Natural killer cell (primary cell): Measurements from ENCODE around the gene EP400. TPM values are rescaled to one million over a fixed set of nuclear protein-coding genes. Genes with fewer than 3 reads are reported as not detected.

Experiments
- ATAC-seq, 3 donors: fragments of 150-1000 bp in 2 of 3; fragments of 200-7000 bp in 1 of 3; cut with Tn5 transposase; 1 replicate in 1 of 3; 2 replicates in 2 of 3; pipeline ENCODE4 v1.10.0; 2021; ENCODE audit warnings: mild to moderate bottlenecking in 2 of 3, moderate library complexity in 2 of 3
- DNase-seq, 2 donors: peaks; one replicate each; pipeline versions ENCODE4 v3.0.0 to v3.0.0-alpha.2; 2013 to 2021; ENCODE audit warnings: mixed read lengths in 1 of 2
- H3K27ac ChIP-seq: one replicate; pipeline ENCODE4 v1.5.1; 2013; ENCODE audit warnings: mild to moderate bottlenecking, low read length
- H3K27me3 ChIP-seq: one replicate; pipeline ENCODE4 v1.6.1; 2013; ENCODE audit warnings: low read length; ENCODE audit not compliant: control insufficient read depth, insufficient read depth
- H3K36me3 ChIP-seq: one replicate; pipeline ENCODE4 v1.6.1; 2013; ENCODE audit warnings: low read length; ENCODE audit not compliant: control insufficient read depth, insufficient read depth
- H3K4me1 ChIP-seq: one replicate; pipeline ENCODE4 v1.6.1; 2013; ENCODE audit warnings: low read length; ENCODE audit not compliant: control insufficient read depth, insufficient read depth
- H3K4me3 ChIP-seq: one replicate; pipeline ENCODE4 v1.5.1; 2013; ENCODE audit warnings: low read length
- H3K9me3 ChIP-seq: one replicate; pipeline ENCODE4 v1.6.1; 2013; ENCODE audit warnings: low read length; ENCODE audit not compliant: control insufficient read depth, insufficient read depth
- H3K27ac Mint-ChIP-seq, 2 donors: one replicate each; pipeline ENCODE4 v1.8.0; 2022; ENCODE audit warnings: mild to moderate bottlenecking in 2 of 2, mixed read lengths in 2 of 2, moderate library complexity in 1 of 2
- H3K27me3 Mint-ChIP-seq, 2 donors: one replicate each; pipeline ENCODE4 v1.8.0; 2022; ENCODE audit warnings: low read depth in 2 of 2, mixed read lengths in 2 of 2
- H3K36me3 Mint-ChIP-seq: one replicate; pipeline ENCODE4 v1.8.0; 2022; ENCODE audit warnings: mixed read lengths
- H3K4me1 Mint-ChIP-seq, 2 donors: one replicate each; pipeline ENCODE4 v1.8.0; 2022; ENCODE audit warnings: mixed read lengths in 2 of 2
- H3K4me3 Mint-ChIP-seq: one replicate; pipeline ENCODE4 v1.8.0; 2022; ENCODE audit warnings: mild to moderate bottlenecking, moderate library complexity, mixed read lengths
- H3K9me3 Mint-ChIP-seq, 2 donors: one replicate each; pipeline ENCODE4 v1.8.0; 2022; ENCODE audit warnings: mixed read lengths in 2 of 2
- CTCF ChIP-seq: fragments of 200-600 bp; IDR thresholded peaks from one replicate; pipeline ENCODE4 v1.8.0; 2022; ENCODE audit warnings: antibody characterized with exemption
- WGBS: methylation state at CpG from one replicate; pipeline ENCODE4 v1.1.7; 2013; ENCODE audit warnings: missing lambda C conversion rate; ENCODE audit not compliant: insufficient coverage; 5-methylcytosine and 5-hydroxymethylcytosine counted together
- intact Hi-C: fragments of 100-400 bp; cut with micrococcal nuclease; formaldehyde crosslinking; loops from one replicate; pipeline ENCODE4 v1.14.2; 2022
- total RNA-seq, 4 donors: library from RNA; stranded (reverse); fragments of 120-200 nt in 1 of 4; gene quantifications; one replicate each; pipeline versions ENCODE4 v1.2.3 to v1.2.4, GENCODE V29; 2013 to 2022

Gene EP400
- total RNA-seq, 3 donors from 2014 or later (not counting 1 experiment from before 2014, with no cell fraction given): 62.8 to 81.1 (median 80.1) TPM

- H3K4me3 ChIP-seq: no peak overlapping the region
- H3K9me3 Mint-ChIP-seq: no peaks in the 10 kb centered on the region
- H3K4me3 Mint-ChIP-seq: no peak overlapping the region
- H3K4me1 ChIP-seq: no peaks in the 10 kb centered on the region
- no peak overlapping the region for H3K27ac ChIP-seq
- H3K27me3 ChIP-seq: no peaks in the 10 kb centered on the region
- no peaks in the 10 kb centered on the region for H3K9me3 ChIP-seq
- no peaks in the 10 kb centered on the region for H3K4me1 Mint-ChIP-seq
- H3K27ac Mint-ChIP-seq: no peak overlapping the region
- peaks cover 45% of the 10 kb centered on the region for H3K36me3 ChIP-seq
- WGBS: 99% methylated on average over 17 of the region's 20 CpGs
- no peaks in the 10 kb centered on the region for H3K36me3 Mint-ChIP-seq
- intact Hi-C loops: no loop called here
- DNase-seq (no peak), ATAC-seq (no peak)
- H3K27me3 Mint-ChIP-seq: no peaks in the 10 kb centered on the region
- no peak for TF ChIP-seq CTCF
Measured at GRCh38 chr12:131915000-131915689, 34.6 kb upstream of the EP400 start.

DNA sequence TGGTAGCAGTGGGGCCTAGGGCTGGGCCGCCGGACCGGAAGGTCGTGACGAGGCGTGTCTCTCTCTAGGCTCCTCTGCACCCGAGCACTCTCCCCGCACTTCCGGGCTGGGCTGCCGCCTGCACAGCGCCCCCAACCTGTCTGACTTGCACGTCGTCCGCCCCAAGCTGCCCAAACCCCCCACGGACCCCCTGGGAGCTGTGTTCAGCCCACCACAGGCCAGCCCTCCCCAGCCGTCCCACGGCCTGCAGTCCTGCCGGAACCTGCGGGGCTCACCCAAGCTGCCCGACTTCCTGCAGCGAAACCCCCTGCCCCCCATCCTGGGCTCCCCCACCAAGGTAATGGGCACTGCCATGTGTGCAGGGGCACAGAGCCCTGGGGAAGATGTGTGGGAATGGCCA lies 33.9 kb upstream of the EP400 start:
- Mint-ChIP-seq H3K4me3 (no peak overlapping the region), H3K27ac (no peak overlapping the region)
- 94% methylated on average over 20 of the region's 21 CpGs for WGBS

GRCh38 chr12:131916306-131917138 lies 33.2 kb upstream of the EP400 start:
- no peaks in the 10 kb centered on the region for H3K9me3 ChIP-seq
- TF ChIP-seq CTCF: no peak
- intact Hi-C loops: no loop called here
- no peak for ATAC-seq
- H3K4me3 ChIP-seq: no peak overlapping the region
- no peaks in the 10 kb centered on the region for H3K27me3 Mint-ChIP-seq
- H3K4me3 Mint-ChIP-seq: no peak overlapping the region
- H3K9me3 Mint-ChIP-seq: no peaks in the 10 kb centered on the region
- H3K27ac Mint-ChIP-seq: no peak overlapping the region
- peaks cover 34% of the 10 kb centered on the region for H3K36me3 ChIP-seq
- no peaks in the 10 kb centered on the region for H3K4me1 ChIP-seq
- DNase-seq: no peak
- no peaks in the 10 kb centered on the region for H3K4me1 Mint-ChIP-seq
- H3K27ac ChIP-seq: no peak overlapping the region
- no peaks in the 10 kb centered on the region for H3K36me3 Mint-ChIP-seq
- H3K27me3 ChIP-seq: no peaks in the 10 kb centered on the region
- 95% methylated on average over 36 of the region's 36 CpGs for whole genome bisulfite sequencing

More for the DNA sequence above, 33.9 kb upstream of the EP400 start:
- Mint-ChIP-seq H3K27me3 (no peaks in the 10 kb centered on the region), H3K36me3 (no peaks in the 10 kb centered on the region), H3K9me3 (no peaks in the 10 kb centered on the region), H3K4me1 (no peaks in the 10 kb centered on the region)
- Histone ChIP-seq H3K27me3 (no peaks in the 10 kb centered on the region), H3K9me3 (no peaks in the 10 kb centered on the region), H3K4me1 (no peaks in the 10 kb centered on the region), H3K4me3 (no peak overlapping the region), H3K27ac (no peak overlapping the region), H3K36me3 (peaks cover 40% of the 10 kb centered on the region)
- intact Hi-C loops: no loop called here
- DNase-seq (no peak), ATAC-seq (no peak)
- TF ChIP-seq CTCF: no peak
